Measurements from ENCODE around the gene CITED1.

CITED1 gene

DNA sequence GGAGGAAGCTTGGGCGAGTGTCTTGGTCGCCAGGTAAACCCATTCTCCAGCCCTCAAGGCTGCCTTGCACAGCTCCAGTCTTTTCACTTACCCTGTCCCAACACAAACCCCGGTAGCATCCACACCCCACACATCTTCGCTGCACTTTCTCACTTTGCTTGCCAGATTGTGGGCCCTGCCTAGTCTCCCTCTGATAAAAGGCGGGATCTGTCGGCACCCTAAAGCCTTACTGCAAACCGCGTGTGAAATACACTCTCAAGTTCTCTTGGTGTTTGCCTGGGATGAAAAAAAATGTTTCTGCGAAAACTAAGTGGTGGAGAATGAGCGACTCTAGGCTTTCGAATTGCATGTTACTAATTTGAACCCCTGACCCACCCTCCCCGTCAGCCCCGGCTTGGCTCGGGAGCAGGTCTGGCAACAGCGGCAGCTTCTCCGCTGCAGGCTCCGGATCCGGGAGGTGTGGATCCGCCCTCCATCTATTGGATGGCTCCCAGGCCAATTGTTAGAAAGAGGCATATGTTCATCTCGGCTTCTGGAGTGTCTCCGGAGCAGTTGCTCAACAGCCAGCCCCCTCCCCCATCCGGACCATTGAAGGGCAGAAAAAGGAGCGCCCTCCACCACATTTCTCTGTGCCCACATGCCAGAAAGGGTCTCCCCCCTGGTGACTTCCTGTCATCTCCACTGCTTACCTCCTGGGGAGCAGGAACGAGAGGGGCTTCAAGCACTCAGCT, 3.0 kb upstream of the CITED1 start:
- DNase-seq, result peak; percentile 65

DNA sequence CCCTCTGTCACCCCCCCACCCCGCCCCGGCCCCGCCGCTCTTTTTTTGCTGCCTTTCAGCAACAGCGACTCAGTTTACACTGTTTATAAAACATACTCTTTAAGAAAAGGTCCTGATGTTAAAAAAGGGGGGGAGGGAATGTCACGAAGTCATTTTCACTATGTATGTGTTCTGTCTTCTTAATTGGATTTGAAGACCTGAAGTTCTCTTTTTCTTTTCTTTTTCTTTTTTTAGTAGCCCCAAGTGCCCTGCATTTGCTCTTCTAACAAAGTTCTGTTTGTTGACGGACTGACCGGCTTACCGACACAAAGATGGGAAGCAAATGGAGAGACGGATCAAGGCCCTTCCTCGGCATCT, 2.5 kb upstream of the CITED1 start:
- no peak for DNase-seq

DNA sequence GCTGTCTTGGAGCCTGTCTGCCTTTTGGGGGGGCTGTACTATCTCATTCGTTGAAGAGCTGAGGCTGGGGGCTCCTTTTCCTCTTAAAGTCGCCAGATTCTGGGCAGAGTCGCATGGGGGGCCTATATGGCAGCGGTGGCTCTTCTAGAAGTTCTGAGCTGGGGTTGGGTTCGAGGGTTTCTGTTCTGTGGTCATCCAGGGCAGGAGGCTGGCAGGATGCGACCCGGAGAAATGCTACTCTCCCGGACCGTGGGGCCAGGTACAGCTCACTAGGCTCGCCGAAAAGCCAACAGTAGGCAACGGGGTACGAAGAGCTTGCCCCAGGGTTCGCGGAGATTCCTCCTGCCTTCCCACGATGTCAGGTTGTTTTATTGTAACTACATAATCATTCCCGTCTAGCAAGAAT, 1.9 kb upstream of the CITED1 start:
- DNase-seq, result no peak

DNA sequence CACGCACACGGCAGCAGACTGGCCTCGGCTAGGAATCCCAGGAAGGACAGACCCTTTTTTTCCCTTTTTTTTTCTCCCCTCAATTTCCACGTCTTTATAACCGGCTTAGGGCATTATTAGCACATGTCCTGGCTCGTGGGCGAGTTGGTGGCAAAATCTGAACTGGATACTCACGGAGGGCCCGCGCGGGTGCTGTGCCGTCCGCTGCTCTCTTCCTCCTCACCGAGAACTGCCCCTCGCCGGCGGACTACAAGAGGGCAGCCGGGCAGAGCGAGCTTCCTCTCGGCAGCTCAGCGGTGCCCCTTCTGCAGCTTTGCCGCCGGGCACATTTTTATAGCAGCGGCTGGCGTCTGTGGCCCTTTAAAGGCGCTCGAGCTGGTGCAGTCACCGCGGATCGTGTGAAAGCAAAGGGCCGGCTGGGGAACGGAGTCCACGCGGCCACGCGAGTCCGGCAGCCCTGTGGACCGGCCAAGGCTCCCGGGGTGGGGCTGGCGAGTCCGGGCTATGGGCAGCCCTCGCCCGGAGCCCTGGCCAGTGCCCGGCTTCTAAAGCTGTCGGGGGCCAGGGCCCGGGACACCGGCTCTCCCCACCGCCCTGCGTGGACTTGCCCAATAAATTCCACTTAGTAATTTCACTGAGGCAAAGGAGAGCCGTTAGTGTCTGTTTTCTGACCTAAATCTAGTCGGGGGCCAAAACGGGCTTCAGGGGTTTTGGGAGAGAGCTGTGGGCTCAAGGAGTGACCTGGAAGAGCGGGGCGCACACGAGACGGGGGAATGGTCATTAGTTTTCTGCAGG, 1.3 kb upstream of the CITED1 start:
- DNase-seq, result peak; percentile 55

DNA sequence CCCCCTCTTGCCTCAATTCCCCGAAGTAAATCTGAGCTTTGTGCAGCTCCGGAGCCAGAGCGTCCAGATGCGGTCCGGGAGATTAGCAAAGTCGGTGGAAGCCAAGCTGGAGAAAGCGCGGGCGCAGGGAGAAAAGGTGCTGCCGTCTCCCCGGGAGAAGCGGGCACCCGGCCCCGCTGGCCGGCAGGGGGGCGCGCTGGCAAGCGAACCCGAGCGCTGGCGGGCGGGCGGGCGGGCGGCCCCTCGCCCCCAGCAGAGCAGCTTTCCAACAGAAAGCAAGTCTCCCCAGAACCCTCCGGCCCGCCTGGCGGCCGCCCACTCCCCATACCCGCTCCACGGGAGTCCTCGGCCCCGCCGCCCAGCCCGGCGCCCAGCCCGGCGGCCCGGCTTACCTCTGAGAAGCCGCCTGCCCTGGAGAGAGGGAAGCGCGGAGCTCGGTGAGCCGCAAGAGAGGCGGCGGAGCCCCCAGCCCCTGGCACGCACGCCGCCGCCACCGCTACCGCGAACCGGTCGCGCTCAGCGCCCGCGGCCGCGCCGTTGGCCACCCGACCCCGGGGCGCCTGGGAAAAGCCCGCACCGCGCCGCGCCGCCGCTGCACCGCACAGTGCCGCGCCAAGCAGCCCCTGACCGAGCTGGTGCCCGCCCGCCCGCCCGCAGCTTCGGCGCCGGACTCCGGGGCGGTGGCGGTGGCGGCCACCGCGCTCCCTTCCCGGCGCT, 529 bp upstream of the CITED1 start:
- no peak for DNase-seq

DNA sequence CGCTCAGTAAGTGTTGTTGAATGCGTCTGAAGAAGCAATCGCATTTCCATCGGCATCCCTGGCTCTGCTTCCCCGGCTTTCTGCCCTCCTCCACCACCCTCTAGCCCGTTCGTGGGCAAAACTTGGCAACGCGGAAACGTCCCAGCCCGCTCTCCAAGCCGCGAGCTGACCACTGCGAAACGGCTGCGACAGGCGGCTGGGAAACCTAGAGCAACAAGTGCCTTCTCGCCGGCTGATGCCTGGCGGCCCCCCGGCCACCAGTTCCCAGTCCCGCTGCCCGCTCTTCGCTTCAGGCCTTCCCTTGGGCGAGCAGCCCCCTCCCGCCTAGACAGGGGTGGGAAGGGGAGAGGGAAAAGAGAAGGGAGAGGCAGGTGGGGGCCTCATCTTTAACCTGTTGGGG, 837 bp downstream of the CITED1 start:
- DNase-seq, result no peak

DNA sequence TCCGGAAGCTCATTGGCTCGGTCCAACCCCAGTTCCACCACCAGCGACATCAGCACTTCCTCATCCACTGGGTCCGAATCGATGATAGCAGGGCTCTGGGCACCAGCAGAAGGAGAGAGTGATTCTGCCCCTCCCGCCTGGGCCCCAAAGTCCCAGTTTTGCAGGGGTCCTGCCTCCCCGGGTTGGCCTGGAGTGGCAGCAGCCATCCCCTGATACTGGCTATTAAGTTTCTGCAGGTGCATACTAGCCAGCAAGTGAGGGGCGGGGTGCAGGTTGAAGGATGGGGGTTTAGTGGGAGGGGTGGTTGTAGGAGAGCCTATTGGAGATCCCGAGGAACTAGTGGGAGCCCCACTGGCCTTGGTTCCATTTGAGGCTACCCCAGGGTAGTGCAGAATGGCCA, 3.9 kb downstream of the CITED1 start:
- no peak for DNase-seq

DNA sequence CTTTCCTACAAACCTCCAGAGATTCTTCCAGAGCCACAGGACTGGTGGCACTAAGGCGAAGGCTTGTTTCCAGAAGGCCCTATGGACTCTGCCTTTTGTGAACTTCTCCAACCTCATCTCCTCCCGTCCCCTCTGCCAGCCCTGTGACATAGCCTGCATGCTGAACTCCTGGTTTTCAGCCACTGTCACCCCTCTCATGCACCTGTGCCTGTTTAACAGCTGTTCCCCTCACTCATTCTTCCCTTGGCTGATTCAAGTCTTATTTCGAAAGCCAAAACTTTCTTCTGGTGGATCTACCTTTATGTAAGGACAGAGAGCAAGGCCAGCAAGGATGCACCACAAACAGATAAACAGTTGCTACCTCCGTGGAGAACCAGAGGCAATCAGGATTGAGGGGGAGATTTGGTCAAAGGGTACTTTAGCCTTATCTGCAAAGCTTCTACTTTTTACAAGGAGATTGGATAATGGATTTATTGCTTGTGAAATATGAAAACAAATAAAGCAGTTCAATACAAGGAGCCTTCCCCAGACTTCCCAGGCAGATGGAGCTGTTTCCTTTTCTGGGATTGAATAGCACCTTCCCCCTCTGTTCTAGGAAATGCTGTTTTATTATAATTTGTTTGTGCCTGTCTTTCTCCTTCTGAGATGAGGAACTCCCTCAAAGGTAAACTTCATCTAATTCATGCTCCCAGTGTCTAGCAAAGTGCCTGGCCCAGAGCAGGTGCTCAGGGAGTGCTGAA, 5.7 kb downstream of the CITED1 start:
- no peak for DNase-seq

DNA sequence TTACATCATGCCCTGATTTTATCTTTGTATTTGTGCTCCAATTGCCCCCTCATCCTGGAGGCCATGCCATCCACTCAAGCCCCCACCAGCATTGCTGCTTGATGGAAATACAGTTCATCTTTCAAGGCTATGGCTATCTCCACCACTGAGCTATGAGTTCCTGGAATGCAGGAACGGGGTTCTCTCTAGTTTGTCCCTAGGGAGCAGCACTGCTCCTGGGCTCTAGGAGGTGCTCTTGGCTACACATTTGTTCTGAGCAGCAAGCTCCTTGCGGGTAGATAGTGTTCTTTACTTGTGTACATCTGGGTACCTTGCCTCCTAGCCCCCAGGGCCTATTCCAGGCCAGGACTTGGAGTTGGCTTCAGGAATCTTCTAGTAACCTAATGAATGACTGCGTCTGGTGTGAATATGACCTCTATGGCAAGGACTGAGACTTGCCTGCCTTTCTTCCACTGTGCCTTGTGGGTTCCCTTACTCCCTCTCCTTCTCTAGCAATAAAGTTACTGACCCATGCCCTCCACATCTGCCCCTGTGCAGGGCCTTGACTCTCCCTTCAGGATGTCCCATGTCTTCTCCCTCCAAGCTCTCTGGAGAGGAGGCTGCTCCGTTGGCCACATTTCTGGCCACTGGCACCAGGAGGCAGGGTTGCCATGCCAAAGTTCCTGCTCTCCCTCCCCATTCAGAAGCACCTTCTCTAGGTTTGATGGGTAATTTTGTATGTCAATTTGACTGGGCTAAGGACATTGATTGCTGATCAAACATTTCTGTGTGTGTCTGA, 7.6 kb downstream of the CITED1 start:
- DNase-seq, result peak; percentile 67

DNA sequence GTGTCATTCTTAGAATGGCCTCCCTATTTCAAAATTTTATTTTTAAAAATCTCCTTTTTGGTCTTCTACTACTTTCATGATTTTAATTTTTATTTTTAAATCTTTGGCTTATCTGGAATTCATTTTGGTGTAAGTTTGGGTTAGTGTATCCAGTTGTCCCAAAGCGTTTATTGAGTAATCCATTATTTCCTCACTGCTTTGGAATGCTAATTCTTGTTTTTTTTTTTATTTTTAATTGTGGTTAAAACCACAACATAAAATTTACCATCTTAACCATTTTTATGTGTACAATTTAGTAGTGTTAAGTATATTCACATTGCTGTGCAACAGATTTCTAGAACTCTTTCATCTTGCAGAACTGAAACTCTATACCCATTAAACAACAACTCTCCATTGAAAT, 8.7 kb downstream of the CITED1 start:
- no peak for DNase-seq

DNA sequence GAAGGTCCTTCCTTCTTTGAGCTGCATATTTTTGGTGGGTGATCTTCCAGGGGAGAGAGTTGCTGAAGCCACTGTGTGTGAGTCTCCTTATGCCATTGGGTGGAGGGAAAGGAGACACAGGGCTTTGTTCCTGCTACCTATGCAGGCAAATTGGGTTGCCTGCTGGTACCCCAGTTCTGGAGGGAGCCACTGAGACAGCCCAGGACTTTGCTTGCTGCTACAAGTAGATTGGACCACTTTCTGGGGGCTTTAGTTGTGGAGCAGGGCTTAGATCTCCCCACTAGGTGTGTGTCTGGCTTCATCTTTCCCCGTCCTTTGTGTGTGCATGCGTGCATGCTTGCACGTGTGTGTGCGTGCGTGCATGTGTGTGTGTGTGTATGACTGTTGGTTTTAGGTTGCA, 10.0 kb downstream of the CITED1 start:
- DNase-seq, result no peak

DNA sequence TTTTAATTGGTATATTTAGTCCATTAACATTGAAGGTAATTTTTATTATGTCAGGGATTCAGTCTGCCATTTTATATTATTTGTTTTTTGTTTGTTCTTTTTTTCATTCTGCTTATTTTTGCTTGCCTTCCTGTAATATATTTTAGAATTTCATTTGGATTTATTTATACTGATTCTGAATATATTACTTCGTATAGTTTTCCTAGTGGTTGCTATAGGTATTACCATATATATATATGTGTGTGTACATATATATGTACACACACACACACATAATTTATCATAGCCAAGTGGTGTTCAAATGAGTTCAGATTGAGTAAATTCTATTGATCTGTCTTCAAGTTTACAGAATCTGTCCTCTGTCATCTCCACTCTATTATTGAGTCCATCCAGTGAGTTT, 11.2 kb downstream of the CITED1 start:
- no peak for DNase-seq

DNA sequence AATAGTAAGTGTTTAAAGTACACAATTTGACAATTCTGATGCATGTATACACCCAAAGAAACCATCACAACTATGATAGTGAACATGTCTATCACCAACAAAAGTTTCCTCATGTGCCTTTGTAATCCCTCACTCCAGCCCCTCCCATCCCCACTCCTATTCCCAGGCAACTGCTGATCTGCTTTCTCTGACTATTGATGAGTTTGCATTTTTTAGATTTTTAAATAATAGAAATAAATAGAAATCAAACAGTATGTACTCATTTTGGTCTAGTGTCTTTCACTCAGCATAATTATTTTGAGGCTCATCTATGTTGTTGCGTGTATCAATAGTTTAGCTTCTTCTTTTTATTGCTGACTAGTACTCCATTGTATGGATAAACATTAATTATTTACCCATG, 23.4 kb downstream of the CITED1 start:
- no peak for DNase-seq

DNA sequence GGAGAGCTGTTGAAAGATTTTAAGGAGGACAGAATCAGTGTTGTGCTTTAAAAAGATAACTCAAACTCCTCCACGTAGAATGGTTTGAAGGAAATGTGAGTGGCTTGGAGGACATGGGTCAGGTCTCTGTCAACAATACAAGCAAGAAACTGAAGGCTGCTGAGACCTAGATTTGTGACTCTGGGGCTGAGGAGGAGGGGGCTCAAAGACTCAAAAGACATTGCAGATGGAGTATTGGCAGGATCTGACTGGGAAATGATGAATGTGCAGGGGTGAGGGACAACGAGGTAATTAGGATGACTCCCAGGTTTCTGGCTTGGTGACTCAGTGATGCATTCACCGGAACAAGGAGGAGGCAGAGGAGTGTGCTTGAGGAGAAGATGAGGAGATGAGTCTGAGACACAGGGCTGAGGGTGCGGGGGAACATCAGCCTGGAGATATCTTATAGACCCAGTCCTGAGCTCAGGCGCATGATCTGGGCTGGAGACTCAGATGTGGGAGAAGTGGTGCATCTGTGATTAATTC, 25.3 kb downstream of the CITED1 start:
- DNase-seq, result no peak

DNA sequence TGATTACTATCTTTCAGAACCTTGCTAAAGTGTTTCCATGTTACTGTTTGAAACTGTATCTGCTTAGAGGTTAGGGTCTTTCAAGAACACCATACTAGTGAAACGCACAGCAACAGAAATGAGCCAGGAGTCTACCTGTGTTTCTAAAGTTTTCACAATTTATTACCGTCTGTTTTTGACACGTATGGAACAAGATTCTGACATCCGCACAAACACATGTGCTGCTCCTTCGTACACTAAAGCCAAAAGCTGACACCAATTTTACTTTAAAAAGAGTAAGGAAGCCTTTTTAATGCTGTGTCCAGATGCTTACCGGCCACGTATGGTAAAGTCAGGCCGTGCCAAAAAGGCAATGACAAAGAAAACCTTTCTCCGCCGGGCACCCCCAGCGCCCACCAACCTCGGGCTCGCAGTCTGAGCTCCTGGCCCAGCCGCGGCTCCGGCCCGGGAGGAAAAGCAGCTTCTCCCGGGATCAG, 29.2 kb downstream of the CITED1 start:
- no peak for DNase-seq

DNA sequence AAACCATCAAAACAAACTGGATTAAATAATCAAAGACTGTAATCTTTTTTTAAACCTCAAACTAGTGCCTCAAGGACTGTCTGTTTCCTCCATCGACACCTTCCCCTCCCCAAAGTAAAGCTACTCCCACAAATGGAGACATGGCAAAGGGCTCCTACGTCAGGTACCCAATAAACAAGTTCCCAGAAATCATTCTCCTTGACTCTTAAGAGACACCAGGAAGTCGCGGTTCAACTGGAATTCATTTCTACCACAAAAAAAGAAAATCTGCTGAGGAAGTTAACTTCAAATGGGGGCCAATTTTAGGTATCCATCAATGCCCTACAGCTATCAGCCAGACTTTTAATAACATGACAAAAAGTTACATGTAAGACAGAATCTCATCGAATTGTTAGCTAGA, 31.2 kb downstream of the CITED1 start:
- DNase-seq, result no peak

DNA sequence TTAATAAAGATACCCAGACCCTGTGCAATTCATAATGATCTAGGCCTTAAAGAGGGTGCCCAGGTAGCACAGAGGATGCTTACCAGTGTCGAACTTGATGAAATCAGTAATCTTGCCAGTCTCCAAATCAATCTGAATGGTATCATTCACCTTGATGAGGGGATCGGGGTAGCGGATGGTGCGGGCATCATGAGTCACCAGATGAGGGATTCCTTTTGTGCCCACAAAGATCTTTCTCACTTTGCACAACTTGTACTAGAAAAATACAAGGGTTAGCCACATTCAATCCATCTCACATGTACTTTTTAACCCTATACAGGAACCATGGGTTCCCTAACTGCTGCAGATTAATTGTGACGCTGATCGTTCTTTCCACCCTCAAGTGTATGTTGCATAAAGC, 32.0 kb downstream of the CITED1 start:
- DNase-seq, result no peak

DNA sequence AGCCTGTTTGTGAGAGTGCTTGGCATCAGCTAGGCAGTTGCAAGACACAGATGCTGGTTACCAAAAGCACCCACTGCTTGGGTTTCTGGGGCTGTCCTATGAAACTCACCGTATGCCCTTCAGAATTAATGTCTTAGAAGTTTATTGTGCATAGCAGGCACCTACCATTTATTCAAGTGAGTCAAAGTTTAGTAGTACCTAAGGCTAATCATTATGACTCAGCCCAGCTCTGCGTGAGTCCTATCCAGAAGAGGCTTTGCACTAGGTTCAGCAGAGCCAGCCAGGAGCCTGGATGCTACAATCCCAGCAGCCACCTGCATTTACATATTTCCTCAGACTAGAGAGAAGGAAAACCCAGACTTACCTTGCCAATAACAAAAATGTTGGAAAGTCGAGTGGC, 32.8 kb downstream of the CITED1 start:
- DNase-seq, result no peak

DNA sequence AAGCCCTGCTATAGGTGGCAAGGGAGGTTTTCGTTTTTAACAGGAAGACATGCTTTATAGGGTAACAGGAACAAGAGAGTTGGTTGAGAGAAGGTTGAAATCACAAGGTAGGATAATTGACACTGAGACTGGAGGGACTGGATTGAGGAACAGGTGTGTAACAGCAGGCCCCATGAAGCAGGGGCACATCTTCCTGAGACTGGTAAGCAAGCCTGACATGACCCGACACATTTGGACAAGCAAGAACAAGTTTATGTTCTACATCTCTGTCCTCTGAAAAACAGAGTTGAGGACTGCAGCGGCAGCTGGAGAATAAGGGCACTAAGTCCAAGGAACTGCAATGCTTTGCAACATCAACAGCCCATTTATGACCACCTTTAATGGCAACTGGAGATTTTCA, 33.9 kb downstream of the CITED1 start:
- DNase-seq, result no peak

DNA sequence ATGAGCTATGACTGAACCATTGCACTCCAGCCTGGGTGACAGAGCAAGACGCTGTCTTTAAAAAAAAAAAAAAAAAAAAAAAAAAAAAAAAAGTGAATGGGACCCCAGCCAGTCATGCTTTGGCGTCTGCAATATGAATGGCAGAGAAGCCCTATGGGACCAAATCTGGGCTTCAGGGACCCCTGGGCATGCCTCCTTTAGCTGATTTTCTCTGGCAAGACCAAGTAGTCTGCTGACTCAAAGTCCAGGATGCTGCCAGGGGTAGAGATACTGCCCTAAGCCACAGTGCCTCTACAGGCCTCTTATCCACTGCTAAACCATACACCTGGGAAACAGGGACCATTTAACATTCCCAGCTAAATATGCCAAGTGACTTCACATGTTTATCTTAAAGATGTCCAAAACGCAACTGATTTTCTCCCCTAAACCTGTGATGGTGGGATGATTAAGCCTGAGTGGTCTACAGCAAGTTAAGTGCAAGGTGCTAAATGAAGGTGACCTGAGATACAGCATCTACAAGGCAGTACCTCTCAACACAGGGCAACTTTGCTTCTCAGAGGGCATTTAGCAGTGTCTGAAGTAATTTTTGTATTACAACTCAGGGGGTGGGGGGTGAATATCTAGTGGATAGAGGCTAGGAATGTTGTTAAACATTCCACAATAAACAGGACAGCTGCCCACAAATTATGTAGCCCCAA, 34.5 kb downstream of the CITED1 start:
- DNase-seq, result no peak

DNA sequence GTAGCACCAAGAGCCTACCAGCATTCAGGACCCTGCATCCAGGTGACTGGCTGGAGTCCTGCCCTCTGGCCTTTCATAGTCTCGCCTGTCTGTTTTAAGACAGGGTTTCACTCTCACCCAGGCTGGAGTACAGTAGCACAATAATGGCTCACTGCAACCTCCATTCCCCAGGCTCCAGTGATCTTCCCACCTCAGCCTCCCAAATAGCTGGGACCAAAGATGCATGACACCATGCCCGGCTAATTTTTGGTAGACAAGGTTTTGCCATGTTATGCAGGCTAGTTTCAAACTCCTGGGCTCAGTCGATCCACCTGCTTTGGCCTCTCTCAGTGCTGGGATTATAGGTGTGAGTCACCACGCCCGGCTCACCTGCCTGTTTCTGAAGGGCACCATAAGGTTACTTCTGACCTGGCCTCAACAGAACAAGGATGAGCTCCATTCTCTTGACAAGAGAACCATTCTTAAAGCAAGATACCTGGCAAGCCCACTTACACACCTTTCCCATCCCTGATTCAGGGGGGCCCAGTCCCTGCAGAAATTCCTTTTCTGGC, 35.3 kb downstream of the CITED1 start:
- DNase-seq, result no peak

All from hematopoietic multipotent progenitor cell treated with erythropoietin and hydrocortisone succinate and interleukin-3 and kit ligand, for 8 days (in vitro differentiated cells).